Measurements from ENCODE around the gene MKRN2.
"Not testable (repeated sequence)": the region's sequence is repeated elsewhere in the genome, so short reads cannot be mapped to it uniquely, and the experiment has no call there.

Gene MKRN2

DNA sequence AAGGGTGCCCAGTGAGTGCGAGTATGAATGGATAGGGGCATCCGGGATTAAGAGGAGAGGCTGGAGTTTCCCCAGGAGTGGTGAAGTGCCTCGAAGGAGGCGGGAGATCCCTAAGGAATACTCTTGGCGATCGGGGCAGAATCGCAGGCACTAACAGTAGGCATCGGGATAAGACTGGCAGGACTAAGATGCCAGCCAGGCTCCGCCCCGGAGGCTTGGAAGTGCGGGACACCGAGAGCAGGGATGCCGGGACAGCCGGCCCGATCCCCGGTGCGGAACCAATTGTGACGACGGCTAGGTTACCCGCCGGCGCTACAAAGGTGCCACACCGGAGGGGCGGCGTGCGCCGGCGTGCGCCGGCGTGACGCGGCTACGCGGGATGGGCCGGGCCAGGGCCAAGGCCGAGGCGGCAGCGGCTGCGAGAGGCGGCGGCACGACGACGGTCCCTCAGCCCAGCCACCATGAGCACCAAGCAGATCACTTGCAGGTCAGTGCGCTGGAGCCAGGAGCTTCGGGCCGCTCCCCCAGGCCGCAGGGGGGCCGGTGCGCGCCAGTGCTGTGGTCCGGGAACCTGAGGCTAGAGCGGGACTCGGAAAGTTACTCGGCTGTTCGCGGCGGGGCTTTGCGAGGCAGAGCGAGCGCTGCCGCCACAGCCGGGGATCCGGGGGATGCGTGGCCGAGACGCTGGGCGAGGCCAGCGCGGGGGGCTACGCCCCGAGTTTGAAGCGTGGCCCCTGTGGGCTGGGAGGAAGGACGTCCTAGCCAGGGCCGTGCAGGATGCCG, at the start of gene MKRN2:
Gene MKRN2, plus strand, starts transcription at position 398 of the 783 bp plus-strand sequence. Its CDS starts 64 bp downstream, at position 462.
- peak; percentile 45 for DNase-seq (ENCODE audit: low read depth)

GRCh38 chr3:12507591-12508281, 49.2 kb upstream of the MKRN2 start:
- peak; percentile 18 for DNase-seq (ENCODE audit: low read depth)

DNA sequence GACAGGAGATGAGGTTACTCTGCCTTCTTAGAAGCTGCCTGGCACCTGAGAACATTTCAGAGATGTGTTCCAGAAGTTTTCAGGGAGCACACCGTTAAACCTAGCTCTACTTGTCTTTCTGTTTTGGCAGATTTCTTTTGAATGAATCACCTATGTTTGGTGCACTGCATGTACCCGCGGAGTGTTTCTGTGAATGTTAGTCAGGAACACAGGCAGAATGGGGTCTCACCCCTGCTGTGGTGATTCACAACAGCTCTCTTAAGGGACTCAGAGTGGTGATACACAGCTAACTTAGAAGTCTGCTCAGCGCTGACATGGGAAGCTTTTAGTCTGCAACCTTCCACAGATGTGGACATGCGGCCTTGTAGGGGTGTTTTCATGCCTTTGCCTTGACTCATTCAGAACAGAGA, 48.6 kb upstream of the MKRN2 start:
- peak; percentile 96 for DNase-seq (ENCODE audit: low read depth)

- no peak for DNase-seq (ENCODE audit: low read depth)
Measured at GRCh38 chr3:12509466-12509865, 47.4 kb upstream of the MKRN2 start.

DNA sequence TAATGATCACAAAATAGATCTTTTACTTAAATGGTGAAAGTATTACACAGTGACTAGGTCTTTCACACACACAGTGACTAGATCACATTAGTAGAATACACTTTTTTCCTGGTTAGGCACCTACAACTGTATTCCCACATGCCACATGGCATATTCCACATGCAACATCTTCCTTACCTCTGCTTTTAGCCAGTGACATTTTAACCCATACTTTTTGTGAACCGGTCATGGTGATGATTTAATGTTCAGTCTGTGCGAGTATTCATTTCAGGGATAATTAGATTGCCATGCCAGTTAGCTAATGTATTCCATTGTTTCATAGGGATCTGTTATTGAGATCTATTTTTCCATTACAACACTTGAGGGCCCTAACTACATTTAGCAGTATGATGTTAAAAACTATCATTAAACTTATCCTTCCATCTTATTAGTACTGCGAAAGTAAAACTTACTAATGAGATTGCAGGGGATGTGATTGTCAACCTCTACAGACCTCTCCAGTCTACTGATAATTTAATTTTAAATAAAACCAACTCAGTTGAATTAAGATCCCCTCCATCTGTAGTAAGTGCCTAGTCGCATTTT, 44.3 kb upstream of the MKRN2 start:
- no peak for DNase-seq (ENCODE audit: low read depth)

GRCh38 chr3:12513694-12514446, 43.0 kb upstream of the MKRN2 start:
- DNase-seq (ENCODE audit: low read depth): no peak

GRCh38 chr3:12515631-12516030, 41.3 kb upstream of the MKRN2 start:
- no peak for DNase-seq (ENCODE audit: low read depth)

- DNase-seq (ENCODE audit: low read depth): no peak
Measured at GRCh38 chr3:12516873-12517272, 40.0 kb upstream of the MKRN2 start.

DNA sequence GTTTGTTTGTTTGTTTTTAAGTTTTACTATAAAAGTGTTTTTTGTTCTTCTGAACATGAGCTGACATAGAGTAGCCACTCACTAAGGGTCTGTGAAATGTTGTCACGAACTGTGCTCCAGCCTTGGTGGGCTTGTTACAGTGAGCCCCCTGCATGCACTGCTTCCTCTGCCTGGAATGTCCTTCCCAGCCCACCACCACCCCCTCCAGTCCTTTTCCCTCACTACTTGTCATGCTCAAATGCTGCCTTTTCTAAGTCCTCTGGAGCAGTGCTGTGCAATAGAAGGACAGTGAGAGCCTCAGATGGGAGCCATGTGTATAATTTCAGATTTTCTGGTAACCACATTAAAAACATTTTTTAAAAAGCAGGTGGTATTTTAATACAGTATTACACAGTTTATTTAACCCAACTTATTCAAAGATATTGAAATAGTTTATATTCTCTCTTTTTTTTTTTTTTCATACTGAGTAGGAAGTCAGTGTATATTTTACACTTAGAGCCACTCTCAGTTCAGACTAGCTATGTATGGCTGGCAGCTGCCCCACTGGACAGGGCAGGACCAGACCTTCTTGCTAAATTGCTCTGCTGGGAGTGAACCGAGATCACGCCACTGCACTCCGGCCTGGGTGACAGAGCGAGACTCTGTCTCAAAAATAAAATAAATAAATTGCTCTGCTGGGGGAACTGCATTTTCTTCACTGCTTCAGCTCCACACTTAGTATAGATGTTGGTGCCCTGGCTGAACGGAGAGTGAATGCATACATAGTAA, 38.4 kb upstream of the MKRN2 start:
- no peak for DNase-seq (ENCODE audit: low read depth)

GRCh38 chr3:12521010-12521409, 35.9 kb upstream of the MKRN2 start:
- no peak for DNase-seq (ENCODE audit: low read depth)

- DNase-seq (ENCODE audit: low read depth): no peak
Measured at GRCh38 chr3:12522721-12523120, 34.2 kb upstream of the MKRN2 start.

DNA sequence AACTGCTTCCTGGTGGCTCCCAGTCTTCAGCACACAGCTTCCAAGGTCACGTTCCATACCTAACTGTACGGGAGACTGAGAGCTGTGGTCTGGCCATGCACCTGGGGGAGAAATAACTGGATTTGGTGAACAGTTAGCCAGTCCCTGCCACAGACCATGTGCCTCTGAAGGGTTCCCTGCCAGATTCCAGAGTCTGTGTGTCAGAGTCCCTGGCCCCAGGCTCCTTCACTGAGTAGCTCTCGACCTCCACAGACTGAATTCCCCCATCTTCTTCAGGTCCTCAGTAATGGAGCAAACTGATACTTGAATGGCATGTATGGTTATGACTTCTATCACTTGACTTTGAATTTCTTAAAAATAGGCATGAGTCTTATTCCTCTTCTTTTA, 29.1 kb upstream of the MKRN2 start:
- no peak for DNase-seq (ENCODE audit: low read depth)

DNA sequence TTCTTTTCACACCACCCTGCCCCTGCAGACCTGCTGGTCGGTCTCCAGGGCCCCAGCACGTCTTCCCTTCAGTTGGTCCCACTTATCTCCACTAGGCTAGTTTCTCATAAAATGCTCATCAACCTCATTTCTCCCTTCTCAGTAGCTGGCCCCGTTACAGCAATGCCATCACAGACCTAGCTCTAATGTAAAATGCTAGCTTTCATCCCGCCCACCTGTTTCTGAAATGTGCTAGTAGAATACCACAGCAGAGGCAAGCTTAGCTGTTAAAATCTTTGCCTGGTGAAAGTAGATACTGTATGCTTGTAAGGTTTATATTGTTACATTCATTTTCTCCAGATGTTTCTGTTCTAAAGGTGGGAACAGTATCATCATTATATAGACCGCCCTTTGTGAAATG, 24.7 kb upstream of the MKRN2 start:
- no peak for DNase-seq (ENCODE audit: low read depth)

GRCh38 chr3:12536423-12536822, 20.5 kb upstream of the MKRN2 start:
- no peak for DNase-seq (ENCODE audit: low read depth)

- DNase-seq (ENCODE audit: low read depth): no peak
Measured at GRCh38 chr3:12541625-12542024, 15.3 kb upstream of the MKRN2 start.

GRCh38 chr3:12543497-12543896, 13.4 kb upstream of the MKRN2 start:
- not testable (repeated sequence) for DNase-seq (ENCODE audit: low read depth)

DNA sequence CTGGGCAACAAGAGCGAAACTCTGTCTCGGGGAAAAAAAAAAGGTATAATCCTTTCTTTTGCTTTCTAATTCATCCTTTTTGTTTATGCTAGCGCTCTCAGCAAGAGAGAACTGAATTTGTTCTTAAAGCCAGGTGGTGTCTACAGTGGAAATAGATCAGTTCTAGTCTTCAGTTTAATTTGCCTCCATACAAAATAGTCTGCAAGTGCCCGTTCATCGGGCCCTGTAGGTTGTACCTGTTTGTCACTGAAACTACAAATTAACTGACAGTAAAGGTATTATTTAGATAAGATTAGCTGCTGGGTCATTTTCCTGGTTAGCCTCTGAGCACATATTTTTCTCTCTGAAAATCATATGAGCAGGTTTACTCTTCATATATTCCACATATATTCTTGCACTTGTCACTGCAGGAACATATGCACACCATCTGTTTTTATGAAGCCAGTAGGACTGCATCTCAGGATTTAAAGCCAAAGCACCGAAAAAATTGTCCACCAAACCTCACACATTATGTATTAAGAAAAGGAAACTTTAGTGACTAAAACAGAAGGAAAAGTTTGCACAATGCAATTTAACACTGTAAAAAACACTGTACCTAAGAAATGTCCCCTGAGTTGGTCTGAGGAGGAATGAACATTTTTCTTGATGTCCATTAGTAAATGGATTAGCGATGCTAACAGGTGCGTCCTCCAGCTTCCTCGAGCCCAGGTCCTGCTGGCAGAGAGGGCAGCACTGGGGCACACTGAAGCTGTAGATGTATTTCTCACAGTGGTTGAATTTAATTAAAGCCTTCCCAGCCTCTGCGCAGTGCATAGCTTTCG, 12.0 kb upstream of the MKRN2 start:
- no peak for DNase-seq (ENCODE audit: low read depth)

DNA sequence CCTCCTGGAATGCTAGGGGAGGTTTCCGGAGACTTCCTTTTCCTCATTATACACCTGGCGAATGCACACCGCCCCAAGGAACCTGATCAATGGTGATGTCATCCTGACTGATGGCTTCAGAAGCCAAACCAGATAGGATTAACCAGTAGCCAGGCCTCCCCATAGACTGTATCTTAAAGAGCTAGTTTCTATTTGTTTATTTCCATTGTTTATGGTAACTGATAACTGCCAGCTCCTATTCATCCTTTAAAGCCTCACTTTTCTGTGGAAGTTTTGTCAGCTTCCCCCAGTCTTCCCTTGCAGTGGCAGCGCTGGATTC, 11.5 kb upstream of the MKRN2 start, which contains the start of gene MKRN2OS:
Gene MKRN2OS, minus strand, starts transcription at position 27 of the 319 bp plus-strand sequence. CDS start 35 bp downstream, outside the sequence.
- no peak for DNase-seq (ENCODE audit: low read depth)

- no peak for DNase-seq (ENCODE audit: low read depth)
Measured at GRCh38 chr3:12549971-12550760, 6.7 kb upstream of the MKRN2 start.

GRCh38 chr3:12553921-12554391, 2.9 kb upstream of the MKRN2 start:
- no peak for DNase-seq (ENCODE audit: low read depth)

All from GM04503 (cell line).